ENCODE data around the gene MAMLD1.

Gene MAMLD1

DNA sequence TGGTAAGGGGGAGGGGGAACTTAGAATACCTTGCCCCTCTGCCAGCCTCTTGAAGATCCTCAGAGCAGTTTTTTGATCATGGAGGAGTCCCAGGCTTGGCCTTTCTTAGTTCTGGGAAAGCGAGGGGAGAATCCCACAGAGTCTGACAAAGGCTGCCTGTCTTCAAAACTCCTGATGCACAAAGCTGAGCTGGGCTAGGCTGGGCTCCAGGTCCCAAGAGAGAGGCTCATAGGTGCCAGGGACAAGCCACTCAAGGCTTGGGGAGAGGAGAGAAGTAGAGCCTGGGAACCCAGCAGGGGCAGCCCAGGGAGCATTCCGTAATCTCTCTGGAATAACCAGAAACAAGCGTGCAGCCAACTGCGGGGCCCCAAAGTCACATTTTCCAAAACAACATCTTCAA lies 168.3 kb downstream of the MAMLD1 start:
- DNase-seq (ENCODE audit: low read depth) = no peak

DNA sequence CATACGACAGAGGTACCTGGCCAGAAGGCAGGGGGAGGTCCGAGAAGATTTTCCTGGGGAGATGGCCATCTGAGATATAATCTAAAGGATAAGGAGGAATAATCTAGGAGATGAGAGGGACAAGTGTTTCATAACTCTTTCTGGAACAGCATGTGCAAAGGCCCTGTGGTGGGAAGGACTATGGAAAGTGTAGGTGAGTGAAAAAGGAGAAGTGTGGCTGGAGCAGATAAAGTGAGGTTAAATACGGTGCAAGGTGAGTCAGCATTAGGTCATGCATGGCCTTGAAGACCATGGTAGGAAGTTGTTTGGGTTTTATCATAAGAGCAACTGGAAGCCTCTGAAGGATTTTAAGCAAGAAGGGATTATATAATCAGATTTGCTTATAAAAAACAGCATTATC lies 170.7 kb downstream of the MAMLD1 start:
- no peak for DNase-seq (ENCODE audit: low read depth)

DNA sequence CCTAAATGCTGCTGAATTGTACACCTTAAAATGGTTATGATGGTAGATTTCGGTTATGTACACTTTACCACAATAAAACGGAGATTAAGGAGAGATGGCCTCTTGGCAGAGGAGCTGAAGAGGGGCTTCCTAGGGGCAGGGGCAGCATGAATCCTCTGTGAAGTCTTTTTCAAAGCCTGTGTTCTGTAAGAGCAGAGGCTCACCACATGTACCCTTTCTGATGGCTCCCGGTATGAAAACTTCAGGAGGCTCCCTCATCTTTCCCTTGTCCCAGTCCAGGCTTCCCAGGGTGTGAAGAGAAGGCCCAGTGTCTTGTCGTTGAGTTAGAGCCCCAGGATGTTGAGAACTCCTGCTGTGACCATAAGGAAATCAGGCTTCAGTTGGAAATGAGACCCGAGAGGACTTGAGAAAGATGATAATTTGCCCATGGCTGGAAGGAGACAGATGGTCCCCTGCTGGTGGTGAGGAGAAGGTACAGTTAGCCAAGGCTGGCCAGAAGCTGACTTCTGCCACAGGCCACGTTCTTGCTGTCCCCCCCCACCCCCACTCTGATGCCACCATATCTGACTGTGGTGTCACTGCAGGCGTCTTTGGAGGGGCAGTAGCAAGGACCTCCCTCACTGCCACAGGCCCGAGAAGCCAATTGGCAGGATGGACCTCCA lies 173.5 kb downstream of the MAMLD1 start:
- DNase-seq (ENCODE audit: low read depth) = no peak

DNA sequence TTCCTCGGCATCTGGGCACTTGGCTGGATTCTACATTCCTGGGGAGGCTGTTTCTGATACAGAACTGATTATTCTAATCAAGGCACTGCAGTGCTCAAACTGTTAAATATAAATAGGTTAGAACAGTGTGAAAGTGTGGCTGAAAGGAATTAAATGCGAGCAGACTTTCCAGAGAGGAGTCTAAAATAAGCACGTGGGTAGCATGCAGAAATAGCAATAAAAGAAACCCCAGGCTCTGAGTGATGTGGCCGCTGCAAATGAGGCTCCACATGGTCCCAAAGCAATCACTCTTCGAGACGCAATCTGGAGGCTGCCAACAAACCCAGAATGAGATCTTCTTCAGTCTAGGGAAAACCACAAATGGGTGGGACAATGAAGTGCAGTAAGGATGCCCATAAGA lies 174.7 kb downstream of the MAMLD1 start:
- no peak for DNase-seq (ENCODE audit: low read depth)

DNA sequence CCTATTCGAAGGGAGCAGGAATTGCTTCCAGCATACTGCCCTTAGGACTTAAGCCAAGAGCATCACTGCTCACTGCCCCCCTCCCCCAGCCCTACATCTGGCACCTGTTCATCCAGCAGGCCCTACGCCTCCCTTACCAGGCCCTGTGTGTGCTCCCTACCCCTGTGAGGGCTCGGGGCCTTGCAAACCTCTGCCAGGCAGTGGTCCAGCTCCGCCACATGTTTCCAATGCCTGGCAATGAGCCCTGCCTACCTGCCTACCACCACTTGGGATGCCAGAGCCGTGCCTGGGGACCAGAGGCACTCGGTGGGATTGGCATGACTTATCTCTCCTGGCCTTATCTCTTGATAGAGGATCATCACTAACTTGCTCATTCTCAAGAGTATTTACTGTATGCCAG lies 177.8 kb downstream of the MAMLD1 start:
- no peak for DNase-seq (ENCODE audit: low read depth)

DNA sequence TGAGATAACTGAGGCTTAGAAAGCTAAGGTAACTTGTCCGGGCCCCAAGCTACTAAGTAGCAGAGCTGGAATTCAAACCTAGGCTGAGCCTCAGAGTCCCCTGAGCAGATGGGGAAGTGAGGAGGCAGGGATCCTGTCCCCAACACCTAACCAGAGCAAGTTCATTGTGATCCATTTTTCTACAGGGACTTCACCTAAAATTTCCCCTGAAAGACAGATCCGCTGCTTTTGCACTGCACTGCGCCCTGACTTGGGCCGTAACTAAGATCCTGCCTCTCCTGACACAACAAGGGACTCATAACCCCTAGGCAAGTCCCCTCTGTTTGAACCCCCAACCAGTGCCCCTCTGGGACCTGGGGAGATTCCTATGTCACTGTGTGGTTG lies 179.7 kb downstream of the MAMLD1 start:
- DNase-seq (ENCODE audit: low read depth) = no peak

DNA sequence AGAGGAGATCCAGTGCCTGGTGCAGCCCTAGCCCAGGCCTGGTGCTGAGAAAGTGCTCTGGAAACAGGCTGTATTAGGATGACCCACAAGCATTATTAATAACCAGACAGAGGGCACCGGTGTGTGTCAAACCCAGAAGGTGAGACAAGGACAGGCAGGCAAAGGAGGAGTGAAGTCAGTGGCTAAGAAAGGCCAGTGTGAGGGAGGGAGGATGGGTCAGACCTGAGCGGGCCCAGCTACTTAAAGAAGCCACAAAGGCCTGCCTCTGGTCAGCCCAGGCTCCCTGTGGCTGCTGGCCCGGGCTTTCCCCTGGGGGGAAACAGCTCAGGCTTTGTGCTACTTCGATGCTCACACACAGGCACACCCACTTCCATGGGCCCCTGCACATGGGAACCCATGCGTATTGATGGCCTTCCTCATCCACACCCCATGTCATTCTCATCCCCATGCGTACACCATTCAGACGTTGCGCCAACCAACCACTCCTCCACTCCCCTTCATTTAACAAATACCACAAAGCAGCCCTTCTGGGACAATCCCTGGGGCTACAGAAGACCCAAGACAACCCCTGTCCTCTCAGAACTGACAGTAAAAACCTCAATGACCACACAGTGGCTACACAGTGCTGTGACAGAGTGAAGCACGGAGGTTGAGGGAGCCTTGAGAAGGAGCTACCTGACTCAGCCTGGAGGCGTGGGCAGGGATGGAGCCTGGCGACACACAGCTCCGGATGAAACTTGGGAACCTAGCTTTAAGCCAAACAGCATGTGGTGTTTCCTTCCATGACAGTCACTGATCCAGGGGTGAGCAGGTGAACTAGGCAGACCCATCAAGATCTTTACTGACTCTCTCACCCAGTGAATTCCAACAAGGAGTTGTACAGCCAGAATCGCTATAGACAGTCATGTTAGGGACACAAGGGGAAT lies 180.4 kb downstream of the MAMLD1 start:
- DNase-seq (ENCODE audit: low read depth) = no peak

DNA sequence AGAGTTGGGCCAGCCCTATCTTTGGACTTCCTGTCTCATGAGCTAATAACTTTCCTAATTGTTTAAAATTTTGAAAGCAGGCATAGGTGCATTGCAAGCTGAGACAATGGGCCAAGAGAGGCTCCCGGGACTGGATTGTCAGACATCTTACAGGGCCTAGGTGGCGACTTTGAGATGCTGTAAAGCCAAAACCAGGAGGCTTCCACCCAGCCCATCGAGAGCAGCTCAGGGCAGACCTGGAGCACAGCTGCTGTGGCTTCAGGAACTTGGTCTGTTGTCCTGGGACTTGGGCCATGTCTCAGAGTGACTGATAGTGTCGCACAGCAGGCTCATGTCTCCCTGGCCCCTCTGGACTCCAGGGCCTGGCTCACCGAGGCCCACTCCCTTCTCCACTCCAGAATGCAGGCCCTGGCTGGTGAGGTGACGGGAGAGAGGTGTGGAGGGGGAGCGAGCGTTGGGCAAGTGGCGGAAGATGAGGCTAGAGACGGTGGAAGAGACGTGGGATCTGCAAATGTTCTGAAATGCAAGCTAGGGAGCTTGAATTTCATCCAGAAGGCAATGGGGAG lies 181.2 kb downstream of the MAMLD1 start:
- no peak for DNase-seq (ENCODE audit: low read depth)

DNA sequence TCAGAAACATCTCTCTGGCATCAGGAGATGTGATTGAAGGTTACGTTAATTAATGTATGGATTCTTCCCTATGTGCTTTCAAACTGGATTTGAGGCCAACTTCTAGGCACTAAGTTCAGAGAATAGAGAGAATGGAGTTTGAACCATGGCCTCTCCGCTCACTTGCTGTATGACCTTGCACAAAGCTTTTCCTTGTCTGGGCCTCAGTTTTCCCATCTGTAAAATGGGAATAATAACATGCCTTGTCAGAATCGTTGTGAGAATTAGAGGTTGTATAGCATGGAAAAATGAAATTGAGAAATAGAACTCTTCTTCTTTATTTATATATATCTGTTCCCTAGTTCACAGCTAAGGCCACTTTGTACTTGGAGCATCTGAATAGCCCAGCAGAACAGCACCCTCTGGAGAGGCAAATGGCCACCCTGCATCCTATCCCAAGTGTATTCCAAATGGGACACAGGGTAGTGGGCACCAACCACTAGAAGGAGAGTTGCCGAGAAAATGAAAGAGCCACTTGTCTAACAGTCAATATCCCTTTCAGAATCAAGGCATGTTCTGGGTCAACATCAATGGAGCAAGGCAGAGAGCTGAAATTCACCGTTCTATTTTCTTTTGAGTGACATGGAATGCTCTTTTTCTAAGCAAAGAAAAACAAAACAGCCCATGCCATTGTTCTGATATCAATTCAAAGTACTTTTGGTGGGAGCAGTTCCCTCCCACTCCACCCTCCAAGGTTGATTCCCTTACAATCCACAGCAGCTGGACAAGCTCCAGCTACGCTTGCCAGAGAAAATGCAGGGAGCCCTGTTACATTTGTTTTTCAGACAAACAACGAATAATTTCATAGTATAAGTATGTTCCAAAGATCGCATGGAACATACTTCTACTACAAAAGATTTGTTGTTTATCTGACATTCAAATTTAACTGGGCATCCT lies 182.0 kb downstream of the MAMLD1 start:
- DNase-seq (ENCODE audit: low read depth) = no peak

DNA sequence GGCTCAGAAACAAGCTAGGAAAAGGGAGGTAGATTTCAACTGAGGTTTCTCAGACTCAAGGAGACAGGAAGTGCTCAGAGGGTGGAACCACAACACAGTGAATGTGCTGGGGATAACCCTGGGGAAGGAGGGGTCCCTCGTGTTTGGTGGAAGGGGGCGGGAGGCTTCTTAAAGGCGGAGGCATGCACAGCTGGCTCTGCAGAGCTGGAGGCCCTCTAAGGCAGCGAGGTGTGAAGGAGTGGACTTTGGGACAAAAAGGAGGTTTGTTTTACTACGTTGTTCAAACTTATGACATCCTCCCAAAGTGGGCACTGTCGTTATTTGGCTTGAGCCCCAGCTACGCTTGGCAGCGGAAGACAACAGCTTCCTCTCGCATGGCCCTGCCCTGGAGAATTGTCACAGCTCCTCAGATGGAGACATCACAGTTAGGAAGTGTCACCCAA lies 183.6 kb downstream of the MAMLD1 start:
- DNase-seq (ENCODE audit: low read depth) = no peak

DNA sequence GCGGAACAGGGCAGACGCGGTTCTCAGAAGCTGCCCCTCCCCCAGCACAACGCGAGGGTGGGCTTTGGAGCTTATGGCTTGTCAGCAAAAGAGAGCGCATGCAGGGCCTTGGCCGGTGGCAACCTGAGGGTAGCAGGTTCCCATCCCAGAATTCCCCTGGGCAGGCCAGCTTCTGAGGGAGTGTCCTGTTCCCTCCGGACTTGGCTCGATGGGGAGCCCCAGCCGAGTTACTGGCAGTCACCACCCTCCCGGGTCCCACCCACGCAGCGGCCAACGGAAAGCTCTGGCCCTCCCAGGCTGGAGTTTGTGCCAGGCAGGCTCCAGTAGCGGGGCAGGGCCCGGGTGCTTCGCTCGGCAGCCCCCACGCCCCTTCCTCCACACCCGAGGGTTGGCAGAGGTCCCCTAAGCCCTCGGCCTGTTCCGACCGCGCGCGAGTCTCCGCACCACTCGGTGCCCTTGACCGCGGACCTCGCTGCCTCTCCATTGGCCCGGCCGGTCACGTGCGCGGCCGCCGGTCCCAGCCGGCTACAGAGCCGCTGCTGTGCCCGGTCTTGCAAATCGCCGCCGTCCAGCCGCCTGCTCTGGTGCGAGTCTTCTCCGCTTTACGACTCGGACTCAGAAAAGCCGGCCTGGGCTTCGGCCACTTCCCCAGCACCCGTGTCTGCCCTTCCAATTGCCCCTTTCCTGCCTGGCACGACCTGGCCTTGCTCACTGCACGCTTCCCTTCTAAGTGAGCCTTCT lies 184.4 kb downstream of the MAMLD1 start:
- DNase-seq (ENCODE audit: low read depth) = no peak

DNA sequence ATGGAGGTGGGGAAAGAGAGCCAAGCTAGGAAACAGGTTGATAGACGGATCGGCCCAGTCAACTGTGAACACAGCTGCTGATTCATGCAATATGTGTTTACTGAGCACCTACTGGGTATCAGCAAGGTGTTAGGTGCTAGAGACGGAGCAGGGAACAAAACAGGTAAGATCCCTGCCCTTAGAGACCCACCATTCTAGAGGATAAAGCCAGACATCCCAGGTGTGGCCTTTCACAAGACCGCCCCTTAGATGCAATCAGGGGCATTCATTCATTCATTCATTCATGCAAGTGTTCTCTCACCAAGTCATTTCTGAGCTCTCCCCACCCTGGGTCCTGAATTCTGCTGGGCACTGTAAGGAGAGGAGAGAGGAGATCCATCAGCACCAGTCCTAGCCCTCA lies 185.1 kb downstream of the MAMLD1 start:
- DNase-seq (ENCODE audit: low read depth) = no peak

DNA sequence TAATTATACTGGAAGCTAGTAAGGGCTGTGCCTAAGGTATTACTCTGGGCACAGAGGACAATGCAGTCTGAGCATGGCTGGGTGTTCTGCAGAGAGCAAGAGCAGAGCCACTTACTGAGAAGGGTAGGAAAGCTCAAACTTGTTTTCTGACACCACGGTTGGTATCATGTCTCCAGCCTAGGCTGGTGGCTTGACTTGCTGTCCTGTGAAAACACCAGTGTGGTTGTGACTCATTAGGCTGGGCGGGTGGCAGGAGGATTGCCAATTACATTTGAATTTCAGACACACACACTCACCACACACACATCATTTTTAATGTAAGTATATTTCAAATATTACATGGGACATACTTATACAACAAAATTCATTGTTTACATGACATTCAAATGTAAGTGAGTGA lies 185.6 kb downstream of the MAMLD1 start:
- DNase-seq (ENCODE audit: low read depth) = no peak

DNA sequence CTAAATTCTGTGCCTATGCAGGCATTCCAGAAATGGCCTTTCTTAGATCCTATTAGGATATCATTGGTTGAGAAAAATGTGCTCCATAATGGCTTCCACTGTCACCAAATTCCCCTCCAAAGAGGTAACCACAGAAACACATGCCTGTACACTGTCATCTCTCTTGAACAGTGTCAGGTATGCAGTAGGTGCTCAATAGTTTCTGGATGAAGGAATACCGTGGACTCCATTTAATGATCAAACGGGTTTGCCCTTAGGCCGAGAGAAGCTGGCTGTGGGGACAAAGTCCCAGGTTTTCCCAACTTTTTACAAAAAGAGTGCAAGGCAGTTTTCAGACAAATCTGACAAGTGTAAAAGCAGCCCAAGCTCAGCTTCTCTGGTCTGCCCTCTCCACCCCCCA lies 188.8 kb downstream of the MAMLD1 start:
- DNase-seq (ENCODE audit: low read depth) = no peak

DNA sequence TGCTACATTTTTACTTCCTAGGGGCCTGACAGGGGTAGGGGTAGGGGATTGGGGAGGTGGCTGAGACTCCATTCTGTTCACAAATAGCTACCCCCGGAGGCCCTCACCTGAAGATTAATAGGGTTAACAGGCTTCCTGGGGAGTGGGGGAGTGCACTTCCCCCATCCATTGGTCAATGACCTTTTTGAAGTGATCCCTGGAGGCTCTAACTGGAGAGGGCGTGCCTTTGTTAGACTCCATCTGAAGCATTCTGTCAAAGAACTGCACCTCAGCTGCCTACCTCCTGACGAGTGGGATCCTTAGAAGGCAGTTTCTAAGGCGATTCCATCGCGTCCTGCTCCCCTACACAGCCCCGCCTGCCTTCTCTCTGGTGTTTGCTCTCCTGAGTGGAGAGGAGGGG lies 195.3 kb downstream of the MAMLD1 start:
- DNase-seq (ENCODE audit: low read depth) = no peak
